Fibroblast of villous mesenchyme (primary cell): ENCODE measurements around the gene USH1G. TPM values are rescaled to one million over a fixed set of nuclear protein-coding genes. Genes with fewer than 3 reads are reported as not detected.

Experiments used
- DNase-seq: peaks from one replicate; pipeline ENCODE4 v3.0.0-alpha.2; 2010; ENCODE audit warnings: low read depth
- H3K4me3 ChIP-seq: 2 replicates; pipeline ENCODE4 v1.5.1; 2011; ENCODE audit warnings: low read depth, mild to moderate bottlenecking, low read length
- CTCF ChIP-seq: IDR thresholded peaks from 2 replicates; pipeline ENCODE4 v1.5.1; 2012; ENCODE audit warnings: low read depth, mild to moderate bottlenecking, low read length; ENCODE audit not compliant: insufficient read depth
- total RNA-seq: library from RNA; depleted of rRNA; stranded (reverse); fragments of >200 nt; gene quantifications from 2 replicates; pipeline ENCODE4 v1.2.3, GENCODE V29; 2012

Gene USH1G
- total RNA-seq, 1 donor: not detected

GRCh38 chr17:74892974-74893911 lies 29.8 kb downstream of the USH1G start, which contains the start of gene FADS6:
Gene FADS6 (minus strand): TSS chr17:74893633. CDS start chr17:74893595, 38 bp downstream.
- no peak within 1 kb of the TSS for H3K4me3 ChIP-seq
- DNase-seq: no peak
- TF ChIP-seq CTCF: no peak

- no peak overlapping the region for H3K4me3 ChIP-seq
- no peak for DNase-seq
- no peak for TF ChIP-seq CTCF
Measured at GRCh38 chr17:74892013-74892841, 30.8 kb downstream of the USH1G start.

- H3K4me3 ChIP-seq: no peak overlapping the region
- TF ChIP-seq CTCF: no peak
- DNase-seq: no peak
Measured at GRCh38 chr17:74890554-74890953, 32.5 kb downstream of the USH1G start.

- no peak for TF ChIP-seq CTCF
- no peak for DNase-seq
- no peak overlapping the region for H3K4me3 ChIP-seq
Measured at GRCh38 chr17:74888469-74888868, 34.6 kb downstream of the USH1G start.

- DNase-seq: no peak
- H3K4me3 ChIP-seq: no peak overlapping the region
- TF ChIP-seq CTCF: no peak
Measured at GRCh38 chr17:74883241-74883745, 39.8 kb downstream of the USH1G start.

GRCh38 chr17:74882517-74883240 lies 40.4 kb downstream of the USH1G start:
- no peak for DNase-seq
- no peak for TF ChIP-seq CTCF
- H3K4me3 ChIP-seq: no peak overlapping the region
